22Rv1 (cell line): ENCODE measurements around the gene GPR143.

ENCODE experiments used
- CTCF ChIP-seq: fragments of 450-650 bp; IDR thresholded peaks from 2 replicates; pipeline ENCODE4 v1.5.1; 2017; ENCODE audit warnings: mild to moderate bottlenecking
- ZFX ChIP-seq: fragments of 450-650 bp; IDR thresholded peaks from 2 replicates; pipeline ENCODE4 v1.6.1; 2017; ENCODE audit warnings: antibody characterized with exemption, borderline replicate concordance

GRCh38 chrX:9724711-9725110 lies 40.9 kb downstream of the GPR143 start:
- TF ChIP-seq CTCF, result no peak
- TF ChIP-seq ZFX, result no peak
